Panc1 (cell line): ENCODE data around the gene MED8. TPM values are rescaled to one million over a fixed set of nuclear protein-coding genes. Genes with fewer than 3 reads are reported as not detected.

Source experiments
- ATAC-seq: fragments of 200-7000 bp; cut with Tn5 transposase; 2 replicates; pipeline ENCODE4 v1.9.1; 2020; ENCODE audit warnings: mild to moderate bottlenecking, moderate library complexity
- BruUV-seq: library from RNA; stranded (reverse); fragments of 400-500 nt; replicated peaks from 2 replicates; lab custom pipeline; 2021; lab: Mats Ljungman, UMichigan
- CTCF ChIA-PET: fragments of 300-600 bp; sonication (Branson Sonifier 250); formaldehyde crosslinking; loops from one replicate; lab custom pipeline; 2022; ENCODE audit warnings: antibody characterized with exemption; lab: Charles Lee
- POLR2A ChIA-PET: fragments of 300-600 bp; sonication (Branson Sonifier 250); formaldehyde crosslinking; loops from one replicate; lab custom pipeline; 2022; ENCODE audit warnings: antibody characterized with exemption; lab: Charles Lee
- DNase-seq: peaks from one replicate; pipeline ENCODE4 v3.0.0-alpha.2; 2010; ENCODE audit warnings: low read depth, low spot score
- H3K27ac ChIP-seq: 2 replicates; pipeline ENCODE4 v1.5.1; 2011; ENCODE audit warnings: mild to moderate bottlenecking, low read length, inconsistent platforms
- H3K27me3 ChIP-seq: fragments of 200-500 bp; sonication (Bioruptor generic); 2 replicates; pipeline ENCODE4 v1.6.0; 2014; ENCODE audit warnings: low read length, inconsistent platforms; ENCODE audit not compliant: control insufficient read depth, insufficient read depth
- H3K36me3 ChIP-seq: fragments of 200-500 bp; sonication (Bioruptor generic); 2 replicates; pipeline ENCODE4 v1.5.1; 2014; ENCODE audit warnings: inconsistent platforms, mild to moderate bottlenecking, low read length, moderate library complexity; ENCODE audit not compliant: control insufficient read depth, insufficient read depth
- H3K4me1 ChIP-seq: 2 replicates; pipeline ENCODE4 v1.5.1; 2011; ENCODE audit warnings: inconsistent platforms, mild to moderate bottlenecking, low read length, moderate library complexity; ENCODE audit not compliant: control insufficient read depth, insufficient read depth
- H3K4me3 ChIP-seq, 2 experiments: 2 replicates each; pipeline ENCODE4 v1.5.1; 2011 to 2012; ENCODE audit warnings: low read depth in 2 of 2, low read length in 2 of 2, mild to moderate bottlenecking in 2 of 2, inconsistent platforms in 1 of 2, moderate library complexity in 1 of 2
- H3K9me3 ChIP-seq: fragments of 200-500 bp; sonication (Bioruptor generic); 2 replicates; pipeline ENCODE4 v1.5.1; 2014; ENCODE audit warnings: low read depth, mild to moderate bottlenecking, inconsistent platforms, low read length, moderate library complexity; ENCODE audit not compliant: control insufficient read depth, insufficient read depth
- CTCF ChIP-seq: fragments of 450-650 bp; IDR thresholded peaks from 2 replicates; pipeline ENCODE4 v1.5.1; 2017; ENCODE audit warnings: mild to moderate bottlenecking
- POLR2AphosphoS5 ChIP-seq: IDR thresholded peaks from 2 replicates; pipeline ENCODE4 v1.6.1; 2012; ENCODE audit warnings: mild to moderate bottlenecking, low read depth, low read length, moderate library complexity
- REST ChIP-seq, 2 experiments: IDR thresholded peaks; 2 replicates each; pipeline ENCODE4 v1.6.1; 2011 to 2012; ENCODE audit warnings: low read depth in 2 of 2, control low read depth in 1 of 2, low read length in 1 of 2, mild to moderate bottlenecking in 1 of 2, moderate library complexity in 1 of 2; ENCODE audit not compliant: insufficient read depth in 1 of 2
- SIN3A ChIP-seq: IDR thresholded peaks from 2 replicates; pipeline ENCODE4 v1.6.1; 2012; ENCODE audit warnings: low read depth, mild to moderate bottlenecking, low read length, moderate library complexity, borderline replicate concordance; ENCODE audit not compliant: insufficient read depth
- TCF7L2 ChIP-seq: IDR thresholded peaks from 2 replicates; pipeline ENCODE4 v1.6.1; 2011; ENCODE audit warnings: mild to moderate bottlenecking, low read depth, low read length, inconsistent platforms
- in situ Hi-C: cut with HindIII; loops from 2 replicates; pipeline ENCODE4 v1.10.0; 2016; ENCODE audit warnings: low sequenced_read_pairs, low pct_unique_long_range_greater_than_20kb
- intact Hi-C: fragments of 100-400 bp; cut with micrococcal nuclease; formaldehyde crosslinking; loops from one replicate; pipeline ENCODE4 v1.10.0; 2022; ENCODE audit not compliant: unreplicated experiment
- total RNA-seq: library from RNA; stranded (reverse); gene quantifications from one replicate; pipeline ENCODE4 v1.2.1, GENCODE V29; 2021; ENCODE audit not compliant: unreplicated experiment

Gene MED8
- total RNA-seq, 1 experiment from 2014 or later: 50.8 TPM

GRCh38 chr1:43349594-43350306, 39.9 kb downstream of the MED8 start:
- H3K27me3 ChIP-seq: no peaks in the 10 kb centered on the region
- no peaks in the 10 kb centered on the region for H3K9me3 ChIP-seq
- TF ChIP-seq REST (IDR thresholded peaks at IDR 0.05; ENCODE audit: insufficient read depth in 1 of 2, low read depth in 2 of 2, low read length in 1 of 2) (no peak), CTCF (no peak), SIN3A (no peak), POLR2AphosphoS5 (0 out of 2 replicates have a peak, but pooled peaks have one; percentile 13), TCF7L2 (no peak)
- POLR2A ChIA-PET: no interaction called here
- H3K27ac ChIP-seq: peak overlapping the region; percentile 55
- CTCF ChIA-PET: no interaction called here
- H3K4me1 ChIP-seq: peaks cover 14% of the 10 kb centered on the region
- in situ Hi-C loops: no loop called here
- intact Hi-C loops: no loop called here
- no peaks in the 10 kb centered on the region for H3K36me3 ChIP-seq
- H3K4me3 ChIP-seq: peak overlapping the region; percentile 59 to 67
- BruUV-seq: no TSS peak
- DNase-seq: no peak
- ATAC-seq: peak; percentile 3; the same call in 1 of the 2 replicates

GRCh38 chr1:43348809-43349593, 40.6 kb downstream of the MED8 start:
- ChIA-PET CTCF (interaction anchor here (0.6 kb wide), 1 partner anchor 66 kb away, joined by 5 read pairs; no protein-coding TSS in a partner anchor), POLR2A (interaction anchor here (0.6 to 1.1 kb wide), 2 partner anchors 9 to 66 kb away, joined by 3 to 4 read pairs; partner anchors contain the start of gene CDC20)
- no peaks in the 10 kb centered on the region for H3K36me3 ChIP-seq
- H3K9me3 ChIP-seq: no peaks in the 10 kb centered on the region
- in situ Hi-C loops (no loop called here), intact Hi-C loops (no loop called here)
- no peaks in the 10 kb centered on the region for H3K27me3 ChIP-seq
- H3K4me3 ChIP-seq: peak overlapping the region; percentile 59 to 67
- ATAC-seq (peak; percentile 95), DNase-seq (peak; percentile 53)
- peaks cover 14% of the 10 kb centered on the region for H3K4me1 ChIP-seq
- no TSS peak for BruUV-seq
- peak overlapping the region; percentile 91 for H3K27ac ChIP-seq
- peak; percentile 82 for TF ChIP-seq POLR2AphosphoS5
- TF ChIP-seq REST (IDR thresholded peaks at IDR 0.05; ENCODE audit: insufficient read depth in 1 of 2, low read depth in 2 of 2, low read length in 1 of 2): peak in 1 of 2 experiments; percentile 27; a peak in 1 of 4 replicates
- TF ChIP-seq TCF7L2: no peak
